GM18951 (cell line): ENCODE data around the gene UPP2.

Source experiments
- POLR2A ChIP-seq: IDR thresholded peaks from 4 replicates; pipeline ENCODE4 v1.6.1; 2011; ENCODE audit warnings: mild to moderate bottlenecking; ENCODE audit not compliant: insufficient read length, insufficient read depth; ENCODE audit errors: extremely low read depth
- in situ Hi-C: fragments of 300-500 bp; cut with MboI; formaldehyde crosslinking; loops from one replicate; pipeline ENCODE4 v1.12.0; 2022; ENCODE audit warnings: low sequenced_read_pairs, mixed read lengths, inconsistent platforms; ENCODE audit not compliant: unreplicated experiment

UPP2 gene

DNA sequence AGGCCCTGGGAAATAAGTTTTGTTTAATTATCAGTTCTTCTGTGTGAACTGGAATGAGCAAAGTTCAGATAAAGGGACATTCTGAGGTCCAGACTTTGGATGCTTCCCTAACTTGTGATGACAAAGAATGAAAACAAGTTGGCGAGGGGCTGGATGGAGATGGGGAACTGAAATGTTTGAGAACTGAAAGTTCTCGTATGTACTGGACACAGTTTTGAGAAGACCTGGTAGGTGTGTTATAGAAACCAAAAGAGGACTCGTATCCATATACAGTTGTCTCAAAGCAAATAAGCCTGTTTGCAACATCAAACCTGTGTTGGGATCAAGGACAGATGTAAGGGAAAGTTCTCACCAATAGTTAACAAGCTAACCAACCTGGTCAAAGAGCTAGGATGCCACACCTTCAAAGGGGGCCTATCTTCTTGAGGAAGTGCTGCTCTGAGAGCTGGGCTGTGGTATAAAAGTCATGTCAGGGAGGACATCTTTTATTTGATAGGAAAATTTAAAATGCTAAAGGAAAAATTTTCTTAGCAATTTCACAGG, at the start of gene UPP2:
Gene UPP2, plus strand, starts transcription at position 493 of the 543 bp plus-strand sequence. CDS start 188 bp downstream, outside the sequence.
- in situ Hi-C loops = no loop called here
- TF ChIP-seq POLR2A = no peak

- in situ Hi-C loops = no loop called here
- no peak for TF ChIP-seq POLR2A
Measured at GRCh38 chr2:158052761-158053160, 48.9 kb upstream of the UPP2 start.

DNA sequence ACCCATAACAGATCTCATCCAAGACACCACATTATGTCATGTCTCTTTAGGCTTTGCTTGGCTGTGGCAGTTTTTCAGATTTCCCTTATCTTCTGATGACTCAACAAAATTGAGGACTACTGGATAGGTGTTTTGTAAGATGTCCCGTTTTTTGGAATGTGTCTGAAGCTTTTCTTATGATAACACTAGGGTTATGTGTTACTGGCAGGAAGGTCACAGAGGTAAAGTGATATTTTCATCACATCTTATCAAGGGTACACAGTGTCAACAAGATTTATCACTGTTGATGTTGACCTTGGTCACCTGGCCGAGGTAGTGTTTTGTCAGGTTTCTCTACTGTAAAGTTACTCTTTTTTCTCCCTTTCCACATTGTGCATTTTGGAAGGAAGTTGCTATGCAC, 44.8 kb upstream of the UPP2 start:
- in situ Hi-C loops = no loop called here

GRCh38 chr2:158060160-158060834, 41.4 kb upstream of the UPP2 start:
- in situ Hi-C loops = no loop called here
- TF ChIP-seq POLR2A = no peak

More for the DNA sequence above, 44.8 kb upstream of the UPP2 start:
- no peak for TF ChIP-seq POLR2A

DNA sequence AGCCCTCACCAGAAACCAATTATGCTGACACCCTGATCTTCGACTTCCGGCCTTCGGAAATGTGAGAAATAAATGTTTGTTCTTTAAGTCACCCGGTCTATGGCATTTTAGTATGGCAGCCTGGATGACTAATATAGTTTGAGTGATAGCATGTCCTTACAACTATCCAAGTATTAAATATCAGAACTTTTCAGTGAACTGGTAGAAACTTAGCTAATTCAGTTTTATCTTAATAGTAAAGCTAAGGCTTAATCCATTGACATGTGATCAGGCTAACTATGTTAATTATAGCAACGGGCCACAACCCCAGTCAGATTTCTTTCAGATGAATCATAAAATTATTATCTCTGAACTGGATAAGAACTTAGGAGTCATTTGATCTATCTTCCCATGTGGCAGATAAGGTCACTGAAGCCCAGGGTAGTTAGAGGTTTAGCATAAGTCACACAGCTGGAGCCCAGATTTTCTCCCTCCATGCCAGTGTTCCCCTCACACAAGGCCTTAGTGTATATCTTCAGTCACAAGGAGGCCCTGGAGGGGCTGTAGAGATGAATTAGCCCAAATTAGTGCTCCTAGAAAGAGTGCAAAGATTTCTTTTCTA, 40.7 kb upstream of the UPP2 start:
- in situ Hi-C loops = no loop called here
- no peak for TF ChIP-seq POLR2A

DNA sequence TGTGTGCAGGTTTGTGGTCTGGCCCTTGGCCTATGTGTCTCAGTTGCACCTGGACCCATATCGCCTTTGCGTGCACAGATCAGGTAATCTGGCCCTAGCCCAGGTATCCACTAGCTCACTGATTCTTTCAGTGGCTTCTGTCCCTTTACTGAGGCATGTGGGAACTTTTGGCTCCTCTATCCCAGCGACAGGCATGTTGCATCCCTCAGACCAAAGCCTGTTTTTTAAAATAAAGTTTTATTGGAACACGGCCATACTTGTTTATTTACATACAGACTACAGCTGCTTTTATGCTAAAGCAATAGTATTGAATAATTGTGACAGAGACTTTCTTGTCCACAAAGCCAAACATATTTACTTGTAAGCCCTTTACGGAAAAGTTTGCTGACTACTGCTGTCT, 39.9 kb upstream of the UPP2 start:
- no peak for TF ChIP-seq POLR2A
- in situ Hi-C loops = no loop called here

GRCh38 chr2:158066046-158066713, 35.5 kb upstream of the UPP2 start:
- in situ Hi-C loops = no loop called here
- no peak for TF ChIP-seq POLR2A

DNA sequence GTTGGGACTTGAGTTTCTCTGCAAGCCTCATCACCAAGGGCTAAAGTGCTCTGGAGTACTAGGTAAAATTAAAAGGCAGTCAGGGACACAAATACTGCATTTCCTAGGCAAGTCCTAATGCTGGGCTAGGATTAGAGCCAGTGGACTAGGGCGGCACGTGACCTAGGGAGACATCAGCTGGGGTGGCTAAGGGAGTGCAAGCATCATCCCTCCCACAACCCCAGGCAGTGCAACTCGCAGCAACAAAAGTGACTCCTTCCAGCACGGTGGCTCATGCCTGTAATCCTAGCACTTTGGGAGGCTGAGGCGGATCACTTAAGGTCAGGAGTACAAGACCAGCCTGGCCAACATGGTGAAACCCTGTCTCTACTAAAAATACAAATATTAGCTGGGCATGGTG, 30.7 kb upstream of the UPP2 start:
- TF ChIP-seq POLR2A = no peak
- in situ Hi-C loops = no loop called here

DNA sequence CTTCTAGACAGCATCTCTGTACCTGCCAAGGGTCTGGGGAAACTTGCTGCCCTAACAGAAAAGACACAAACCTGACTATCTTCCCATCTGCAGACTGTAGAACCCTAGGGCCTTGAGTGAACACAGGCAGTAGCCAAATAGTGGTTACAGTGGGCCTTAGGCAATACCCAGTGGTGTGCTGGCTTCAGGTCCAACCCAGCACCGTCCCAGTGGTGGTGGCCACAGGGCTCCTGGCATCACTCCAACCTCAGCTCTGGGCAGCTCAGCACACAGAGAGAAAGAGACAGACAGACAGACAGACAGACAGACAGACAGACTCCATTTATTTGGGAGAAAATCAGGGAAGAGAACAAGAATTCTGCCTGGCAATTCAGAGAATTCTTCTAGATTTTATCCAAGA, 29.3 kb upstream of the UPP2 start:
- in situ Hi-C loops = no loop called here
- no peak for TF ChIP-seq POLR2A

- TF ChIP-seq POLR2A = no peak
Measured at GRCh38 chr2:158079672-158080071, 22.0 kb upstream of the UPP2 start.

GRCh38 chr2:158088093-158088492, 13.6 kb upstream of the UPP2 start:
- TF ChIP-seq POLR2A = no peak
- in situ Hi-C loops = no loop called here

More at GRCh38 chr2:158079672-158080071, 22.0 kb upstream of the UPP2 start:
- in situ Hi-C loops = no loop called here

GRCh38 chr2:158089322-158089721, 12.4 kb upstream of the UPP2 start:
- in situ Hi-C loops = no loop called here
- no peak for TF ChIP-seq POLR2A

DNA sequence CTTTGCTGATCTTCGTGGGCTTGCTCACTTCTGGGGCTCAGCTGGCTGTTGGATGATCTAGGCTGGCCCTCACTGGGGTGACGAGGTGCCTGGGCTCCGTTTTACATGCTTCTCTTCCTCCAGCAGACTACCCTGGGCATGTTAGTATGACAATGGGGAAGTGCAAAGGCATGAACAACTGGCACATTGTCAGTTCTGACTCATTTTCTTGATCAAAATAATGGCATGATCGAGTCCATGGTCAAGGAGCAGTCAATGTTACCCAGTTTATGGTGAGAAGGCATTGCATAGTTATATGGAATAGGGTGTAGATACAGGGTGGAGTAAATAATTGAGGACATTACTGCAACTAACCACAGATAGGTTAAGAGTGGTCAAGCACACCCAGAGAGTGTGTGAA, 10.0 kb upstream of the UPP2 start:
- in situ Hi-C loops = no loop called here
- no peak for TF ChIP-seq POLR2A
